ENCODE data around the gene OR10H4.
"Not testable (repeated sequence)": the region's sequence is repeated elsewhere in the genome, so short reads cannot be mapped to it uniquely, and the experiment has no call there.

The OR10H4 gene

GRCh38 chr19:15945301-15945700 is 3.5 kb upstream of the OR10H4 start:
- no peak for DNase-seq

- DNase-seq = no peak
These were observed 6.0 kb downstream of the OR10H4 start for GRCh38 chr19:15954820-15955219.

GRCh38 chr19:15962319-15962718 is 13.5 kb downstream of the OR10H4 start:
- DNase-seq = no peak

- DNase-seq = no peak
These were observed 15.4 kb downstream of the OR10H4 start for GRCh38 chr19:15964231-15964630.

- no peak for DNase-seq
These were observed 22.5 kb downstream of the OR10H4 start for GRCh38 chr19:15971224-15971780.

GRCh38 chr19:15972043-15972442 is 23.2 kb downstream of the OR10H4 start:
- DNase-seq = not testable (repeated sequence)

GRCh38 chr19:15974856-15975255 is 26.0 kb downstream of the OR10H4 start:
- DNase-seq = no peak

- no peak for DNase-seq
These were observed 28.3 kb downstream of the OR10H4 start for GRCh38 chr19:15976836-15977689.

GRCh38 chr19:15977690-15978089 is 28.9 kb downstream of the OR10H4 start:
- no peak for DNase-seq

GRCh38 chr19:15979293-15979692 is 30.5 kb downstream of the OR10H4 start:
- DNase-seq = no peak

- not testable (repeated sequence) for DNase-seq
These were observed 37.0 kb downstream of the OR10H4 start for GRCh38 chr19:15985831-15986230.

GRCh38 chr19:15986701-15987100 is 37.9 kb downstream of the OR10H4 start:
- DNase-seq = no peak

GRCh38 chr19:15989889-15990288 is 41.1 kb downstream of the OR10H4 start:
- DNase-seq = no peak

GRCh38 chr19:15991602-15992001 is 42.8 kb downstream of the OR10H4 start:
- DNase-seq = no peak

GRCh38 chr19:15992014-15992413 is 43.2 kb downstream of the OR10H4 start:
- DNase-seq = no peak

GRCh38 chr19:15995536-15995935 is 46.7 kb downstream of the OR10H4 start:
- DNase-seq = no peak

GRCh38 chr19:15998166-15998565 is 49.4 kb downstream of the OR10H4 start:
- no peak for DNase-seq
